ENCODE results near the gene PKN2.
"Not testable (repeated sequence)": the region's sequence is repeated elsewhere in the genome, so short reads cannot be mapped to it uniquely, and the experiment has no call there.

Gene PKN2

GRCh38 chr1:88684482-88685258 lies 597 bp downstream of the PKN2 start:
- no peaks in the 10 kb centered on the region for H3K27me3 ChIP-seq (ENCODE audit: control insufficient read depth, insufficient read depth, low read length)
- peak overlapping the region; percentile 33 for H3K4me3 ChIP-seq (ENCODE audit: low read length)
- no peaks in the 10 kb centered on the region for H3K36me3 ChIP-seq (ENCODE audit: control insufficient read depth, insufficient read depth, low read length)
- H3K9me3 ChIP-seq (ENCODE audit: control insufficient read depth, low read length), result no peaks in the 10 kb centered on the region
- H3K9ac ChIP-seq (ENCODE audit: low read length), result peak overlapping the region; percentile 95
- H3K4me1 ChIP-seq (ENCODE audit: control insufficient read depth, insufficient read depth, low read length), result no peaks in the 10 kb centered on the region

- Histone ChIP-seq H3K4me3 (ENCODE audit: low read length) (peak overlapping the region; percentile 33), H3K4me1 (ENCODE audit: control insufficient read depth, insufficient read depth, low read length) (no peaks in the 10 kb centered on the region), H3K9me3 (ENCODE audit: control insufficient read depth, low read length) (no peaks in the 10 kb centered on the region), H3K27me3 (ENCODE audit: control insufficient read depth, insufficient read depth, low read length) (no peaks in the 10 kb centered on the region), H3K9ac (ENCODE audit: low read length) (peak overlapping the region; percentile 95), H3K36me3 (ENCODE audit: control insufficient read depth, insufficient read depth, low read length) (no peaks in the 10 kb centered on the region)
Observed at GRCh38 chr1:88685259-88685620, 1.2 kb downstream of the PKN2 start.

GRCh38 chr1:88691540-88691939 lies 7.5 kb downstream of the PKN2 start:
- no peak overlapping the region for H3K4me3 ChIP-seq (ENCODE audit: low read length)
- H3K4me1 ChIP-seq (ENCODE audit: control insufficient read depth, insufficient read depth, low read length), result no peaks in the 10 kb centered on the region
- no peaks in the 10 kb centered on the region for H3K36me3 ChIP-seq (ENCODE audit: control insufficient read depth, insufficient read depth, low read length)
- no peaks in the 10 kb centered on the region for H3K27me3 ChIP-seq (ENCODE audit: control insufficient read depth, insufficient read depth, low read length)
- H3K9ac ChIP-seq (ENCODE audit: low read length), result no peak overlapping the region
- H3K9me3 ChIP-seq (ENCODE audit: control insufficient read depth, low read length), result no peaks in the 10 kb centered on the region

- H3K36me3 ChIP-seq (ENCODE audit: control insufficient read depth, insufficient read depth, low read length), result no peaks in the 10 kb centered on the region
- H3K4me1 ChIP-seq (ENCODE audit: control insufficient read depth, insufficient read depth, low read length), result no peaks in the 10 kb centered on the region
- H3K9ac ChIP-seq (ENCODE audit: low read length), result no peak overlapping the region
- no peaks in the 10 kb centered on the region for H3K9me3 ChIP-seq (ENCODE audit: control insufficient read depth, low read length)
- no peaks in the 10 kb centered on the region for H3K27me3 ChIP-seq (ENCODE audit: control insufficient read depth, insufficient read depth, low read length)
- no peak overlapping the region for H3K4me3 ChIP-seq (ENCODE audit: low read length)
Observed at GRCh38 chr1:88695781-88696180, 11.7 kb downstream of the PKN2 start.

- H3K9ac ChIP-seq (ENCODE audit: low read length), result no peak overlapping the region
- H3K4me1 ChIP-seq (ENCODE audit: control insufficient read depth, insufficient read depth, low read length), result no peaks in the 10 kb centered on the region
- H3K27me3 ChIP-seq (ENCODE audit: control insufficient read depth, insufficient read depth, low read length), result no peaks in the 10 kb centered on the region
Observed at GRCh38 chr1:88697503-88697902, 13.4 kb downstream of the PKN2 start.

GRCh38 chr1:88698140-88698539 lies 14.1 kb downstream of the PKN2 start:
- no peaks in the 10 kb centered on the region for H3K9me3 ChIP-seq (ENCODE audit: control insufficient read depth, low read length)
- no peak overlapping the region for H3K4me3 ChIP-seq (ENCODE audit: low read length)
- H3K36me3 ChIP-seq (ENCODE audit: control insufficient read depth, insufficient read depth, low read length), result no peaks in the 10 kb centered on the region
- H3K9ac ChIP-seq (ENCODE audit: low read length), result no peak overlapping the region
- H3K27me3 ChIP-seq (ENCODE audit: control insufficient read depth, insufficient read depth, low read length), result no peaks in the 10 kb centered on the region
- H3K4me1 ChIP-seq (ENCODE audit: control insufficient read depth, insufficient read depth, low read length), result no peaks in the 10 kb centered on the region

More at GRCh38 chr1:88697503-88697902, 13.4 kb downstream of the PKN2 start:
- Histone ChIP-seq H3K9me3 (ENCODE audit: control insufficient read depth, low read length) (no peaks in the 10 kb centered on the region), H3K4me3 (ENCODE audit: low read length) (no peak overlapping the region), H3K36me3 (ENCODE audit: control insufficient read depth, insufficient read depth, low read length) (no peaks in the 10 kb centered on the region)

GRCh38 chr1:88698764-88699163 lies 14.7 kb downstream of the PKN2 start:
- Histone ChIP-seq H3K4me1 (ENCODE audit: control insufficient read depth, insufficient read depth, low read length) (no peaks in the 10 kb centered on the region), H3K36me3 (ENCODE audit: control insufficient read depth, insufficient read depth, low read length) (no peaks in the 10 kb centered on the region), H3K4me3 (ENCODE audit: low read length) (no peak overlapping the region), H3K27me3 (ENCODE audit: control insufficient read depth, insufficient read depth, low read length) (no peaks in the 10 kb centered on the region), H3K9ac (ENCODE audit: low read length) (no peak overlapping the region), H3K9me3 (ENCODE audit: control insufficient read depth, low read length) (no peaks in the 10 kb centered on the region)

GRCh38 chr1:88700425-88701013 lies 16.4 kb downstream of the PKN2 start:
- Histone ChIP-seq H3K4me1 (ENCODE audit: control insufficient read depth, insufficient read depth, low read length) (no peaks in the 10 kb centered on the region), H3K9me3 (ENCODE audit: control insufficient read depth, low read length) (no peaks in the 10 kb centered on the region), H3K4me3 (ENCODE audit: low read length) (no peak overlapping the region), H3K36me3 (ENCODE audit: control insufficient read depth, insufficient read depth, low read length) (no peaks in the 10 kb centered on the region), H3K27me3 (ENCODE audit: control insufficient read depth, insufficient read depth, low read length) (no peaks in the 10 kb centered on the region), H3K9ac (ENCODE audit: low read length) (no peak overlapping the region)

- Histone ChIP-seq H3K36me3 (ENCODE audit: control insufficient read depth, insufficient read depth, low read length) (no peaks in the 10 kb centered on the region), H3K9me3 (ENCODE audit: control insufficient read depth, low read length) (no peaks in the 10 kb centered on the region), H3K9ac (ENCODE audit: low read length) (no peak overlapping the region), H3K4me1 (ENCODE audit: control insufficient read depth, insufficient read depth, low read length) (no peaks in the 10 kb centered on the region), H3K4me3 (ENCODE audit: low read length) (no peak overlapping the region), H3K27me3 (ENCODE audit: control insufficient read depth, insufficient read depth, low read length) (no peaks in the 10 kb centered on the region)
Observed at GRCh38 chr1:88701275-88701674, 17.2 kb downstream of the PKN2 start.

GRCh38 chr1:88701793-88702192 lies 17.7 kb downstream of the PKN2 start:
- H3K9ac ChIP-seq (ENCODE audit: low read length); H3K36me3 ChIP-seq (ENCODE audit: control insufficient read depth, insufficient read depth, low read length); H3K27me3 ChIP-seq (ENCODE audit: control insufficient read depth, insufficient read depth, low read length); H3K9me3 ChIP-seq (ENCODE audit: control insufficient read depth, low read length); H3K4me1 ChIP-seq (ENCODE audit: control insufficient read depth, insufficient read depth, low read length); H3K4me3 ChIP-seq (ENCODE audit: low read length): not testable (repeated sequence)

- no peaks in the 10 kb centered on the region for H3K27me3 ChIP-seq (ENCODE audit: control insufficient read depth, insufficient read depth, low read length)
Observed at GRCh38 chr1:88708011-88708410, 23.9 kb downstream of the PKN2 start.

GRCh38 chr1:88712907-88713306 lies 28.8 kb downstream of the PKN2 start:
- H3K4me1 ChIP-seq (ENCODE audit: control insufficient read depth, insufficient read depth, low read length); H3K9ac ChIP-seq (ENCODE audit: low read length); H3K36me3 ChIP-seq (ENCODE audit: control insufficient read depth, insufficient read depth, low read length); H3K27me3 ChIP-seq (ENCODE audit: control insufficient read depth, insufficient read depth, low read length); H3K9me3 ChIP-seq (ENCODE audit: control insufficient read depth, low read length); H3K4me3 ChIP-seq (ENCODE audit: low read length): not testable (repeated sequence)

More at GRCh38 chr1:88708011-88708410, 23.9 kb downstream of the PKN2 start:
- no peaks in the 10 kb centered on the region for H3K9me3 ChIP-seq (ENCODE audit: control insufficient read depth, low read length)
- H3K9ac ChIP-seq (ENCODE audit: low read length), result no peak overlapping the region
- no peak overlapping the region for H3K4me3 ChIP-seq (ENCODE audit: low read length)
- H3K36me3 ChIP-seq (ENCODE audit: control insufficient read depth, insufficient read depth, low read length), result no peaks in the 10 kb centered on the region
- H3K4me1 ChIP-seq (ENCODE audit: control insufficient read depth, insufficient read depth, low read length), result no peaks in the 10 kb centered on the region

Data from mucosa of stomach (tissue), 1 donor.